A673 (cell line): Measurements from ENCODE around the gene RAB44. TPM values are rescaled to one million over a fixed set of nuclear protein-coding genes. Genes with fewer than 3 reads are reported as not detected.

Source experiments
- BruUV-seq: library from RNA; stranded (reverse); fragments of 400-500 nt; replicated peaks from 2 replicates; lab custom pipeline; 2021; lab: Mats Ljungman, UMichigan
- CTCF ChIA-PET: fragments of 300-600 bp; sonication (Branson Sonifier 250); formaldehyde crosslinking; loops from one replicate; lab custom pipeline; 2022; ENCODE audit warnings: antibody characterized with exemption; lab: Charles Lee
- POLR2A ChIA-PET: fragments of 300-600 bp; sonication (Branson Sonifier 250); formaldehyde crosslinking; loops from one replicate; lab custom pipeline; 2022; ENCODE audit warnings: antibody characterized with exemption; ENCODE audit not compliant: low non-redundant PET; lab: Charles Lee
- DNase-seq: peaks from one replicate; pipeline ENCODE4 v3.0.0-alpha.2; 2015; ENCODE audit warnings: low spot score
- H3K27ac ChIP-seq: fragments of 200-600 bp; sonication (generic); 2 replicates; pipeline ENCODE4 v1.5.1; 2016; ENCODE audit warnings: mixed run types, low read depth, mild to moderate bottlenecking, mixed read lengths, antibody characterized with exemption, low read length; ENCODE audit not compliant: poor library complexity, severe bottlenecking
- H3K27me3 ChIP-seq: fragments of 200-600 bp; sonication (generic); replicated peaks from 2 replicates; pipeline ENCODE4 v1.6.1; 2017; ENCODE audit warnings: mixed run types, low read depth, mild to moderate bottlenecking, mixed read lengths, antibody characterized with exemption, low read length; ENCODE audit not compliant: insufficient read depth, poor library complexity
- H3K36me3 ChIP-seq: fragments of 200-600 bp; sonication (generic); 2 replicates; pipeline ENCODE4 v1.6.1; 2016; ENCODE audit warnings: mixed run types, mild to moderate bottlenecking, mixed read lengths, antibody characterized with exemption, low read length; ENCODE audit not compliant: insufficient read depth, poor library complexity, severe bottlenecking
- H3K4me1 ChIP-seq: fragments of 200-600 bp; sonication (generic); 2 replicates; pipeline ENCODE4 v1.6.1; 2017; ENCODE audit warnings: mixed run types, mild to moderate bottlenecking, mixed read lengths, antibody characterized with exemption, low read length; ENCODE audit not compliant: insufficient read depth, poor library complexity, severe bottlenecking
- H3K4me3 ChIP-seq: fragments of 200-600 bp; sonication (generic); 2 replicates; pipeline ENCODE4 v1.5.1; 2016; ENCODE audit warnings: low read depth, mixed run types, mild to moderate bottlenecking, mixed read lengths, low read length; ENCODE audit not compliant: poor library complexity, severe bottlenecking
- H3K9me3 ChIP-seq: fragments of 200-600 bp; sonication (generic); 2 replicates; pipeline ENCODE4 v1.6.1; 2016; ENCODE audit warnings: mixed run types, low read depth, mild to moderate bottlenecking, mixed read lengths, antibody characterized with exemption, low read length; ENCODE audit not compliant: poor library complexity, severe bottlenecking
- EZH2 ChIP-seq: fragments of 200-600 bp; sonication (generic); IDR thresholded peaks from 2 replicates; pipeline ENCODE4 v1.6.1; 2017; ENCODE audit warnings: borderline replicate concordance, low read depth, mild to moderate bottlenecking, mixed read lengths, antibody characterized with exemption, low read length; ENCODE audit not compliant: poor library complexity, severe bottlenecking
- intact Hi-C: fragments of 100-400 bp; cut with micrococcal nuclease; formaldehyde crosslinking; loops from one replicate; pipeline ENCODE4 v1.10.0; 2022; ENCODE audit not compliant: unreplicated experiment
- total RNA-seq: library from RNA; stranded (reverse); gene quantifications from 2 replicates; pipeline ENCODE4 v1.2.3, GENCODE V29; 2021
- TF ChIP-seq, protein P1 (sequence below): fragments of 300-800, 200-600 bp; sonication (generic); conservative IDR thresholded peaks from 2 replicates; pipeline ENCODE4 v1.5.1; 2017; ENCODE audit warnings: low read depth, mild to moderate bottlenecking, antibody characterized with exemption, low read length, moderate library complexity, mixed read lengths

Gene RAB44
- total RNA-seq, 1 experiment from 2014 or later, result not detected

DNA sequence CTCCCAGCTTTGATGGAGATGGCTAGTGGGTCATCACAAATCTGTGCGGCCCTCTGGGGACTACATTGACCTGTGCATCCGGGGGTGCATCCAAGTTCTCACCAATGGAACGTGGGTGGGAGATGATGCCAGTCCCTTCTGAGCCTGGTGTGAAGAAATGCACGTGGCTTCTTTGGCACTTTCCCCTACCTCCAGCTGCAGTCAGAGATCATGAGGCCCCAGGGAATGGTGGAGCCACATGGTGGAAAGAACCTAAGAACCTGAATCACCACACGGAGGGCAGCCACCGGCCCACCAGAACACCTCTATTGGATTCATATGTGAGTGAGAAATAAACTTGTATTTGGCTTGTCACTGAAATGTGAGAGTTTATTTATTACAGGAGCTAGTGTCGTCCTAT, 29.0 kb upstream of the RAB44 start:
- Histone ChIP-seq H3K4me3 (no peak overlapping the region), H3K27me3 (no peaks in the 10 kb centered on the region), H3K27ac (no peak overlapping the region), H3K4me1 (peaks cover 25% of the 10 kb centered on the region), H3K9me3 (no peaks in the 10 kb centered on the region), H3K36me3 (no peaks in the 10 kb centered on the region)
- ChIA-PET CTCF (interaction anchor here (0.6 kb wide), 1 partner anchor 92 kb away, joined by 3 read pairs; no protein-coding TSS in a partner anchor), POLR2A (no interaction called here)
- TF ChIP-seq, protein P1, sequence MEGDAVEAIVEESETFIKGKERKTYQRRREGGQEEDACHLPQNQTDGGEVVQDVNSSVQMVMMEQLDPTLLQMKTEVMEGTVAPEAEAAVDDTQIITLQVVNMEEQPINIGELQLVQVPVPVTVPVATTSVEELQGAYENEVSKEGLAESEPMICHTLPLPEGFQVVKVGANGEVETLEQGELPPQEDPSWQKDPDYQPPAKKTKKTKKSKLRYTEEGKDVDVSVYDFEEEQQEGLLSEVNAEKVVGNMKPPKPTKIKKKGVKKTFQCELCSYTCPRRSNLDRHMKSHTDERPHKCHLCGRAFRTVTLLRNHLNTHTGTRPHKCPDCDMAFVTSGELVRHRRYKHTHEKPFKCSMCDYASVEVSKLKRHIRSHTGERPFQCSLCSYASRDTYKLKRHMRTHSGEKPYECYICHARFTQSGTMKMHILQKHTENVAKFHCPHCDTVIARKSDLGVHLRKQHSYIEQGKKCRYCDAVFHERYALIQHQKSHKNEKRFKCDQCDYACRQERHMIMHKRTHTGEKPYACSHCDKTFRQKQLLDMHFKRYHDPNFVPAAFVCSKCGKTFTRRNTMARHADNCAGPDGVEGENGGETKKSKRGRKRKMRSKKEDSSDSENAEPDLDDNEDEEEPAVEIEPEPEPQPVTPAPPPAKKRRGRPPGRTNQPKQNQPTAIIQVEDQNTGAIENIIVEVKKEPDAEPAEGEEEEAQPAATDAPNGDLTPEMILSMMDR, result no peak
- no peak for TF ChIP-seq EZH2
- no TSS peak for BruUV-seq
- no peak for DNase-seq
- intact Hi-C loops, result no loop called here

DNA sequence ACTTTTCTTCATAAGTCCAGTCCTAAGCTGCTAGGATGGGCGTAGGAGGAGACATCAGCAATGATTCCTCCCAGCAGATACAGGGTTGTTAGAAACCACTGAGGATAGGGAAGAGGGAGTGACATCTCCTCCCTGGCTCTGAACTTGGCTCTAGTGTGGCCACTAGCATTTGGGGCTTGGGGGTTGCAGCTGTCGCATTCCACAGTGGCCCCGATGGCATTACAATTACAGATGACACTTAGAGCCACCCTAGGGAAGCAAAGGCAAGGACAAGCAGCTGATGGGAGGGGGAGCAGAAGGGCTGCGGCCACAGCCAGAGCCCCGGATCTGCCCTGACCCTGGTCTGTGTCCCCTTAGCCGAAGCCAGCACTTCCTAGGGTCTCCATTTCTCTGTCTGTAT, 28.6 kb upstream of the RAB44 start:
- Histone ChIP-seq H3K27me3 (no peaks in the 10 kb centered on the region), H3K27ac (no peak overlapping the region), H3K4me3 (no peak overlapping the region), H3K4me1 (peaks cover 25% of the 10 kb centered on the region), H3K9me3 (no peaks in the 10 kb centered on the region), H3K36me3 (no peaks in the 10 kb centered on the region)
- no TSS peak for BruUV-seq
- DNase-seq, result no peak
- intact Hi-C loops, result no loop called here
- POLR2A ChIA-PET, result no interaction called here
- CTCF ChIA-PET, result no interaction called here
- TF ChIP-seq, protein P1, result no peak
- TF ChIP-seq EZH2, result no peak

DNA sequence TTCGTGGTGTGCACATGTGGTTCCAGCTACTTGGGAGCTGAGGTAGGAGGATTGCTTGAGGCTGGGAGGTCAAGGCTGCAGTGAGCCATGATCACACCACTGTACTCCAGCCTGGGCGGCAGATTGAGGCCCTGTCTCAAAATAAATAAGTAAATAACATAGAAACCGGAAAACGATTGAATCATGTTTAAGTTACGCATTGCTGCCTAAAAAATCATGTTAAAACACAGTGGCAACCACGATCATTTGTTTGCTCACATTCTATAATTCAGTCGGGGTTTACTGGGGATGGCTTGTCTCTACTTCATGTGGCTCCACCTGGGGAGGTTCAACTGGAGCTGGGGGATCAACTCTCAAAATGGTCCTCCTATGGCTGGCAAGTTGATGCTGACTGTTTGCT, 27.4 kb upstream of the RAB44 start:
- no peak for TF ChIP-seq EZH2
- TF ChIP-seq, protein P1, result no peak
- Histone ChIP-seq H3K27me3 (no peaks in the 10 kb centered on the region), H3K4me1 (peaks cover 25% of the 10 kb centered on the region), H3K36me3 (no peaks in the 10 kb centered on the region), H3K4me3 (no peak overlapping the region), H3K9me3 (no peaks in the 10 kb centered on the region), H3K27ac (no peak overlapping the region)
- POLR2A ChIA-PET, result no interaction called here
- intact Hi-C loops, result no loop called here
- CTCF ChIA-PET, result no interaction called here
- BruUV-seq, result no TSS peak
- no peak for DNase-seq
